Nephron (organoid): ENCODE results near the gene TAF4.
A peak's percentile ranks its signal among the peaks of the same experiment; 100 is the strongest.

ENCODE experiments used
- H3K27ac Mint-ChIP-seq, 3 experiments: 2 replicates each; pipeline ENCODE4 v1.8.0; 2020; ENCODE audit warnings: mixed read lengths in 3 of 3, mild to moderate bottlenecking in 2 of 3, moderate library complexity in 1 of 3
- H3K27me3 Mint-ChIP-seq: 2 replicates; pipeline ENCODE4 v1.8.0; 2021; ENCODE audit warnings: low read depth, mild to moderate bottlenecking, moderate library complexity, mixed read lengths
- H3K36me3 Mint-ChIP-seq: 2 replicates; pipeline ENCODE4 v1.8.0; 2020; ENCODE audit warnings: low read depth, mixed read lengths
- H3K4me1 Mint-ChIP-seq: 2 replicates; pipeline ENCODE4 v1.8.0; 2020; ENCODE audit warnings: mixed read lengths
- H3K4me3 Mint-ChIP-seq, 3 experiments: 2 replicates each; pipeline ENCODE4 v1.8.0; 2020; ENCODE audit warnings: mild to moderate bottlenecking in 3 of 3, mixed read lengths in 3 of 3, moderate library complexity in 2 of 3
- H3K9me3 Mint-ChIP-seq: 2 replicates; pipeline ENCODE4 v1.8.0; 2020; ENCODE audit warnings: mixed read lengths
- CTCF ChIP-seq, 3 experiments: fragments of 200-600 bp; sonication (generic); IDR thresholded peaks; one replicate each; pipeline ENCODE4 v1.5.0; 2021; ENCODE audit warnings: antibody characterized with exemption in 3 of 3; ENCODE audit not compliant: unreplicated experiment in 3 of 3

The TAF4 gene

DNA sequence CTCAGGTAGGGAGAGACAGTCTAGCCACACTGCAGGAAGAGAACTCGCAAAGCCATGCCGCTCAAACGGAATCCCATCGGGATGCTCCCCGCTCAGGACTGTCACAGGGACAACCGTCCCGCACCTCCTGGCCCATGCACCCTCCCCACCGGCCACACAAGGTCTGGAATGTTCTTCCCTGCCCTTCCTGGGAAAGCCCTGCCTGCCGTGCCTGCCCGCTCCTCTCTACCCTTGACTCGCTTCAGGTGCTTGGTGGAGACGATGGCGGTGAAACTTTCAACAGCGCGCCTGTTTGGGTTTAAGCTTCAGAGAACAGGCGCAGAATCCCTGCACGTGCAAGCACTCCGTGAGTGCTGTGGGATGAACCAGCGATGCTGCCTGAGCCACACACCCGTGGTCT is 20.6 kb downstream of the TAF4 start:
- no peak for TF ChIP-seq CTCF (IDR thresholded peaks at IDR 0.05; ENCODE audit: unreplicated experiment in 3 of 3)
- H3K9me3 Mint-ChIP-seq, result no peaks in the 10 kb centered on the region
- no peaks in the 10 kb centered on the region for H3K27me3 Mint-ChIP-seq
- peaks cover under 1% of the 10 kb centered on the region for H3K36me3 Mint-ChIP-seq
- peaks cover 13% of the 10 kb centered on the region for H3K4me1 Mint-ChIP-seq
- H3K27ac Mint-ChIP-seq, result no peak overlapping the region
- no peak overlapping the region for H3K4me3 Mint-ChIP-seq

DNA sequence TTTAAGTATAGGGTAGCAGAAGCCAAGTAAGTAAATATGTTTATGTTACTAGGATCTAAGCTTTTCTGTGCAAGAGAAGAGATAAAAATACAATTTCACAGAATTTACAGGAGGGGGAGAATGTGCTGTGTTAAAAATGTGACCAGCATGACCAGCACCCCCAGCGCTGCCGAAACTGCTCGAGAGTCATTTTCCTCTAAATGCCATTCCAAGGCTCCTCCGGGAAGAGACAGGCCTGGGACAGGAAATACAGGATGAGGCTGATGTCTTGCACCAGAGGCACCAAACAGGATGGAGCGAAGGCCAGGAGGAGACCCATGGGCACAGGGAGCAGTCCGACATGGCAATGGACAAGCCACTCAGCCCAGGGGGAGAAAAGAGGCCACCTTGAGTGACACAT is 21.1 kb downstream of the TAF4 start:
- Mint-ChIP-seq H3K27ac (no peak overlapping the region), H3K27me3 (no peaks in the 10 kb centered on the region), H3K9me3 (no peaks in the 10 kb centered on the region), H3K4me3 (no peak overlapping the region), H3K36me3 (peaks cover 5% of the 10 kb centered on the region), H3K4me1 (peaks cover 11% of the 10 kb centered on the region)
- no peak for TF ChIP-seq CTCF (IDR thresholded peaks at IDR 0.05; ENCODE audit: unreplicated experiment in 3 of 3)

DNA sequence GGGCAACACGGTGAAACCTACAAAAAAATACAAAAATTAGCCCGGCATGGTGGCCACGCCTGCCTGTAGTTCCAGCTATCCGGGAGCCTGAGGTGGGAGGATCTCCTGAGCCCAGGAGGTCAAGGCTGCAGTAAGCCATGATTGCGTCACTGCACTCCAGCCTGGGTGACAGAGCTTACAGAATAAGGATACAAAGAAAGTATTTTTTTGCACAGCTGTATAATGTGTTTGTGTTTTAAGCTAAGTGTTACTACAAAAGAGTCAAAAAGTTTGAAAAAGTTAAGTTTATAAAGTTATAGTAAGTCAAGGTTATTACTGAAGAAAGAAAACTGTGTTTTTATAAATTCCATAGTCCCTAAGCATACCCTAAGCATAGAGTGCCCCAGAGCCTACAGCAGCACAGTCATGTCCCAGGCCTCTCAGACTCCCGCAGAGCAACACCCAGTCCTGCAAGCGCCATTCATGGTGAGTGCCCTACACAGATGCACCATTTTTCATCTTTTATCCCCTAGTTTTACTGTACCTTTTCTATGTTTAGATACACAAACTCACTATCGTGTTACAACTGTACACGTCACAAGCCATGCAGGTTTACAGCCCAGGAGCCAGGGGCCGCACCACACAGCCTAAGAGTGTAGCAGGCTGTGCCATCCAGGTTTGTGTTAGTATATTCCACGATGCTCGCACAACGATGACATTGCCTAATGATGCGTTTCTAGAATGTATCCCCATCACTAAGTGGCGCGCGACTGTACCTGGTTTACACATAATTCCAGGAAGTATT is 22.4 kb downstream of the TAF4 start:
- Mint-ChIP-seq H3K9me3 (no peaks in the 10 kb centered on the region), H3K27ac (peak overlapping the region in 2 of 3 experiments; percentile 26 to 60), H3K4me1 (peaks cover 11% of the 10 kb centered on the region), H3K27me3 (no peaks in the 10 kb centered on the region), H3K4me3 (no peak overlapping the region), H3K36me3 (peaks cover 9% of the 10 kb centered on the region)
- no peak for TF ChIP-seq CTCF (IDR thresholded peaks at IDR 0.05; ENCODE audit: unreplicated experiment in 3 of 3)

GRCh38 chr20:62042025-62042820 is 23.5 kb downstream of the TAF4 start:
- Mint-ChIP-seq H3K9me3 (peaks cover 4% of the 10 kb centered on the region), H3K4me3 (no peak overlapping the region), H3K4me1 (peaks cover 11% of the 10 kb centered on the region), H3K27me3 (no peaks in the 10 kb centered on the region), H3K27ac (peak overlapping the region in 1 of 3 experiments; percentile 31), H3K36me3 (peaks cover 15% of the 10 kb centered on the region)
- TF ChIP-seq CTCF (IDR thresholded peaks at IDR 0.05; ENCODE audit: unreplicated experiment in 3 of 3), result no peak

DNA sequence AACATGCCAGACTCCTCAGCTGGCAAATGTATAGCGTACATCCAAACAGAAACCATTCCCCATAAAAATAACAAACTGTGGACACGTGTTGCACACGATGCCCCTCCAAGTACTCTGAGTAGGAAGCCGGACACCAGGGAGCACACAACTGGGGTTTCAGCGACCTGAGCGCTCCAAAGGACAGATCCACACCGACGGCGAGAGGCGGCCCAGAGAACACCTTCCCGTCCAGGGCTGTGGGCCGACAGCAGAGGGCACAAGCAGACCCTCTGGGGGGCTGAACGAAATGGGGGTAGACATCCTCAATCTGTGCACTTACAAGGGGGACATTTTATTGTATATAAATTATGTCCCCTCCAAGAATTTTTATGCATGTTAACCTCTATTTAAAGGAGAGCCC is 24.7 kb downstream of the TAF4 start:
- no peaks in the 10 kb centered on the region for H3K27me3 Mint-ChIP-seq
- peaks cover 25% of the 10 kb centered on the region for H3K36me3 Mint-ChIP-seq
- H3K9me3 Mint-ChIP-seq, result peaks cover 13% of the 10 kb centered on the region
- no peak overlapping the region for H3K4me3 Mint-ChIP-seq
- H3K27ac Mint-ChIP-seq, result no peak overlapping the region
- no peak for TF ChIP-seq CTCF (IDR thresholded peaks at IDR 0.05; ENCODE audit: unreplicated experiment in 3 of 3)
- H3K4me1 Mint-ChIP-seq, result peaks cover 5% of the 10 kb centered on the region
